Osteoblast (primary cell): ENCODE results near the gene ZNF808. TPM values are rescaled to one million over a fixed set of nuclear protein-coding genes. Genes with fewer than 3 reads are reported as not detected.
"Not testable (repeated sequence)": the region's sequence is repeated elsewhere in the genome, so short reads cannot be mapped to it uniquely, and the experiment has no call there.

Experiments used
- DNase-seq: peaks from one replicate; pipeline ENCODE4 v3.0.0; 2011; ENCODE audit warnings: low spot score, mixed read lengths; ENCODE audit not compliant: insufficient read length; ENCODE audit errors: missing footprints
- H2AFZ ChIP-seq: 2 replicates; pipeline ENCODE4 v1.6.0; 2011; ENCODE audit warnings: mild to moderate bottlenecking, low read length
- H3K27ac ChIP-seq: 2 replicates; pipeline ENCODE4 v1.5.1; 2011; ENCODE audit warnings: mild to moderate bottlenecking, low read depth, low read length, moderate library complexity
- H3K27me3 ChIP-seq: 2 replicates; pipeline ENCODE4 v1.6.0; 2012; ENCODE audit warnings: mild to moderate bottlenecking, control low read depth, inconsistent platforms, low read length, moderate library complexity; ENCODE audit not compliant: insufficient read depth
- H3K36me3 ChIP-seq: 2 replicates; pipeline ENCODE4 v1.5.1; 2011; ENCODE audit warnings: mild to moderate bottlenecking, low read length, control low read depth, moderate library complexity; ENCODE audit not compliant: insufficient read depth
- H3K4me1 ChIP-seq: 2 replicates; pipeline ENCODE4 v1.5.1; 2011; ENCODE audit warnings: mild to moderate bottlenecking, low read length, control low read depth, moderate library complexity; ENCODE audit not compliant: insufficient read depth
- H3K4me2 ChIP-seq: 2 replicates; pipeline ENCODE4 v1.6.0; 2011; ENCODE audit warnings: mild to moderate bottlenecking, low read length; ENCODE audit not compliant: insufficient read depth
- H3K4me3 ChIP-seq: fragments of 200-600 bp; sonication (generic); 3 replicates; pipeline ENCODE4 v1.5.1; 2012; ENCODE audit warnings: mild to moderate bottlenecking, low read length, inconsistent platforms; ENCODE audit not compliant: insufficient read depth
- H3K79me2 ChIP-seq: 2 replicates; pipeline ENCODE4 v1.6.0; 2012; ENCODE audit warnings: mild to moderate bottlenecking, low read length, control low read depth, inconsistent platforms; ENCODE audit not compliant: insufficient read depth
- H3K9me3 ChIP-seq: 2 replicates; pipeline ENCODE4 v1.5.1; 2011; ENCODE audit warnings: low read depth, low read length, control low read depth
- H4K20me1 ChIP-seq: 2 replicates; pipeline ENCODE4 v1.6.0; 2012; ENCODE audit warnings: mild to moderate bottlenecking, low read length, control low read depth; ENCODE audit not compliant: insufficient read depth
- CTCF ChIP-seq: IDR thresholded peaks from 2 replicates; pipeline ENCODE4 v1.5.1; 2011; ENCODE audit warnings: mild to moderate bottlenecking, low read depth, low read length, moderate library complexity; ENCODE audit errors: extremely low read depth
- total RNA-seq: library from RNA; depleted of rRNA; stranded (reverse); fragments of >200 nt; gene quantifications from 2 replicates; pipeline ENCODE4 v1.2.3, GENCODE V29; 2012

Gene ZNF808
- total RNA-seq, 1 donor, result 17.0 TPM

GRCh38 chr19:52592301-52592700, 64.8 kb downstream of the ZNF808 start:
- peaks cover 27% of the 10 kb centered on the region for H3K36me3 ChIP-seq
- no peaks in the 10 kb centered on the region for H4K20me1 ChIP-seq
- H3K4me2 ChIP-seq, result no peak overlapping the region
- H3K4me1 ChIP-seq, result no peaks in the 10 kb centered on the region
- H2AFZ ChIP-seq, result no peak overlapping the region
- no peak for TF ChIP-seq CTCF
- H3K27me3 ChIP-seq, result no peaks in the 10 kb centered on the region
- H3K27ac ChIP-seq, result no peak overlapping the region
- H3K4me3 ChIP-seq, result no peak overlapping the region
- DNase-seq, result peak; percentile 76
- H3K79me2 ChIP-seq, result no peaks in the 10 kb centered on the region
- peaks cover 2% of the 10 kb centered on the region for H3K9me3 ChIP-seq

- H4K20me1 ChIP-seq, result not testable (repeated sequence)
Observed at GRCh38 chr19:52593441-52593840, 66.0 kb downstream of the ZNF808 start.

GRCh38 chr19:52599241-52599640, 71.8 kb downstream of the ZNF808 start:
- H3K4me1 ChIP-seq, result peaks cover 22% of the 10 kb centered on the region
- no peak overlapping the region for H3K27ac ChIP-seq
- H3K4me3 ChIP-seq, result no peak overlapping the region
- no peak overlapping the region for H2AFZ ChIP-seq
- H3K27me3 ChIP-seq, result no peaks in the 10 kb centered on the region
- TF ChIP-seq CTCF, result no peak
- peaks cover 2% of the 10 kb centered on the region for H3K9me3 ChIP-seq
- peaks cover 14% of the 10 kb centered on the region for H3K36me3 ChIP-seq
- H3K79me2 ChIP-seq, result no peaks in the 10 kb centered on the region
- no peaks in the 10 kb centered on the region for H4K20me1 ChIP-seq
- no peak for DNase-seq
- no peak overlapping the region for H3K4me2 ChIP-seq

More at GRCh38 chr19:52593441-52593840, 66.0 kb downstream of the ZNF808 start:
- not testable (repeated sequence) for H2AFZ ChIP-seq, DNase-seq, H3K4me2 ChIP-seq, H3K9me3 ChIP-seq, H3K4me3 ChIP-seq, H3K27me3 ChIP-seq, H3K27ac ChIP-seq, H3K4me1 ChIP-seq, H3K79me2 ChIP-seq
- H3K36me3 ChIP-seq, result peaks cover 27% of the 10 kb centered on the region

GRCh38 chr19:52600639-52601024, 73.2 kb downstream of the ZNF808 start:
- Histone ChIP-seq H3K79me2 (no peaks in the 10 kb centered on the region), H3K4me2 (peak overlapping the region; percentile 96), H3K9me3 (peaks cover 2% of the 10 kb centered on the region), H3K27ac (peak overlapping the region; percentile 23), H3K4me1 (peaks cover 22% of the 10 kb centered on the region), H2AFZ (peak overlapping the region; percentile 77), H3K4me3 (peak overlapping the region; percentile 85), H3K36me3 (peaks cover 9% of the 10 kb centered on the region), H3K27me3 (no peaks in the 10 kb centered on the region), H4K20me1 (no peaks in the 10 kb centered on the region)
- DNase-seq, result no peak
- no peak for TF ChIP-seq CTCF
